Measurements from ENCODE around the gene ZER1. TPM values are rescaled to one million over a fixed set of nuclear protein-coding genes. Genes with fewer than 3 reads are reported as not detected.
"Not testable (repeated sequence)": the region's sequence is repeated elsewhere in the genome, so short reads cannot be mapped to it uniquely, and the experiment has no call there.

ZER1 gene
- total RNA-seq, 1 experiment from 2014 or later: 10.5 TPM

GRCh38 chr9:128800061-128800460 lies 28.3 kb upstream of the ZER1 start:
- Histone ChIP-seq H3K9me3 (replicated peaks) (no peaks in the 10 kb centered on the region), H3K27ac (no peak overlapping the region), H3K36me3 (peaks cover 72% of the 10 kb centered on the region), H3K27me3 (replicated peaks) (no peaks in the 10 kb centered on the region), H3K4me3 (no peak overlapping the region), H3K4me1 (replicated peaks) (no peaks in the 10 kb centered on the region)
- no peak for DNase-seq (ENCODE audit: low read depth in 1 of 2, low spot score in 2 of 2)

GRCh38 chr9:128798896-128799295 lies 27.2 kb upstream of the ZER1 start:
- Histone ChIP-seq H3K4me3 (no peak overlapping the region), H3K27ac (no peak overlapping the region), H3K36me3 (peaks cover 74% of the 10 kb centered on the region), H3K9me3 (replicated peaks) (no peaks in the 10 kb centered on the region), H3K4me1 (replicated peaks) (no peaks in the 10 kb centered on the region), H3K27me3 (replicated peaks) (no peaks in the 10 kb centered on the region)
- DNase-seq (ENCODE audit: low read depth in 1 of 2, low spot score in 2 of 2): no peak

- H3K4me3 ChIP-seq; H3K4me1 ChIP-seq (replicated peaks); H3K27me3 ChIP-seq (replicated peaks); DNase-seq (ENCODE audit: low read depth in 1 of 2, low spot score in 2 of 2); H3K27ac ChIP-seq; H3K9me3 ChIP-seq (replicated peaks): not testable (repeated sequence)
- peaks cover 72% of the 10 kb centered on the region for H3K36me3 ChIP-seq
Measured at GRCh38 chr9:128794961-128795360, 23.2 kb upstream of the ZER1 start.

GRCh38 chr9:128792978-128793686 lies 21.4 kb upstream of the ZER1 start:
- no peaks in the 10 kb centered on the region for H3K27me3 ChIP-seq (replicated peaks)
- no peak overlapping the region for H3K27ac ChIP-seq
- DNase-seq (ENCODE audit: low read depth in 1 of 2, low spot score in 2 of 2): no peak
- H3K36me3 ChIP-seq: peaks cover 63% of the 10 kb centered on the region
- H3K4me1 ChIP-seq (replicated peaks): peaks cover 2% of the 10 kb centered on the region; the same call in 1 of the 2 replicates
- no peaks in the 10 kb centered on the region for H3K9me3 ChIP-seq (replicated peaks)
- no peak overlapping the region for H3K4me3 ChIP-seq

GRCh38 chr9:128792134-128792533 lies 20.4 kb upstream of the ZER1 start:
- Histone ChIP-seq H3K4me1 (replicated peaks) (peaks cover 7% of the 10 kb centered on the region; the same call in 1 of the 2 replicates), H3K9me3 (replicated peaks) (no peaks in the 10 kb centered on the region), H3K36me3 (peaks cover 57% of the 10 kb centered on the region), H3K27me3 (replicated peaks) (no peaks in the 10 kb centered on the region), H3K27ac (no peak overlapping the region), H3K4me3 (no peak overlapping the region)
- no peak for DNase-seq (ENCODE audit: low read depth in 1 of 2, low spot score in 2 of 2)

- DNase-seq (ENCODE audit: low read depth in 1 of 2, low spot score in 2 of 2): no peak
- H3K36me3 ChIP-seq: peaks cover 43% of the 10 kb centered on the region
- no peak overlapping the region for H3K27ac ChIP-seq
- H3K4me1 ChIP-seq (replicated peaks): peaks cover 11% of the 10 kb centered on the region
- H3K9me3 ChIP-seq (replicated peaks): 0 out of 2 replicates have a peak, but pooled peaks cover 3% of the 10 kb centered on the region
- no peak overlapping the region for H3K4me3 ChIP-seq
- no peaks in the 10 kb centered on the region for H3K27me3 ChIP-seq (replicated peaks)
Measured at GRCh38 chr9:128790536-128790935, 18.8 kb upstream of the ZER1 start.

GRCh38 chr9:128788445-128788844 lies 16.7 kb upstream of the ZER1 start:
- DNase-seq (ENCODE audit: low read depth in 1 of 2, low spot score in 2 of 2): no peak
- Histone ChIP-seq H3K27ac (no peak overlapping the region), H3K4me1 (replicated peaks) (peaks cover 16% of the 10 kb centered on the region), H3K27me3 (replicated peaks) (no peaks in the 10 kb centered on the region), H3K9me3 (replicated peaks) (0 out of 2 replicates have a peak, but pooled peaks cover 5% of the 10 kb centered on the region), H3K36me3 (peaks cover 39% of the 10 kb centered on the region), H3K4me3 (no peak overlapping the region)

- H3K27me3 ChIP-seq (replicated peaks): no peaks in the 10 kb centered on the region
- peak in 1 of 2 experiments; percentile 7 for DNase-seq (ENCODE audit: low read depth in 1 of 2, low spot score in 2 of 2)
- peaks cover 17% of the 10 kb centered on the region for H3K4me1 ChIP-seq (replicated peaks)
- H3K9me3 ChIP-seq (replicated peaks): 0 out of 2 replicates have a peak, but pooled peaks cover 5% of the 10 kb centered on the region
- peaks cover 32% of the 10 kb centered on the region for H3K36me3 ChIP-seq
- H3K4me3 ChIP-seq: peak overlapping the region; percentile 81
- H3K27ac ChIP-seq: 0 out of 2 replicates have a peak overlapping the region, but pooled peaks have one; percentile 24
Measured at GRCh38 chr9:128787659-128788058, 15.9 kb upstream of the ZER1 start.

GRCh38 chr9:128786681-128787601 lies 15.2 kb upstream of the ZER1 start, which contains the start of gene TBC1D13:
TSS of gene TBC1D13 (plus strand) at chr9:128787253. CDS start at chr9:128787354, 101 bp downstream.
- H3K4me3 ChIP-seq: peak within 1 kb of the TSS; percentile 81
- peak within 1 kb of the TSS; percentile 36; the same call in 1 of the 2 replicates for H3K27ac ChIP-seq
- DNase-seq (ENCODE audit: low read depth in 1 of 2, low spot score in 2 of 2): peak; percentile 61 to 86
- H3K4me1 ChIP-seq (replicated peaks): peaks cover 17% of the 10 kb centered on the region
- peaks cover 25% of the 10 kb centered on the region for H3K36me3 ChIP-seq
- H3K27me3 ChIP-seq (replicated peaks): no peaks in the 10 kb centered on the region
- 0 out of 2 replicates have a peak, but pooled peaks cover 5% of the 10 kb centered on the region for H3K9me3 ChIP-seq (replicated peaks)

GRCh38 chr9:128785427-128785826 lies 13.7 kb upstream of the ZER1 start:
- Histone ChIP-seq H3K4me3 (no peak overlapping the region), H3K27me3 (replicated peaks) (no peaks in the 10 kb centered on the region), H3K4me1 (replicated peaks) (peaks cover 17% of the 10 kb centered on the region), H3K9me3 (replicated peaks) (0 out of 2 replicates have a peak, but pooled peaks cover 5% of the 10 kb centered on the region), H3K27ac (no peak overlapping the region), H3K36me3 (peaks cover 10% of the 10 kb centered on the region)
- DNase-seq (ENCODE audit: low read depth in 1 of 2, low spot score in 2 of 2): no peak

GRCh38 chr9:128782669-128783068 lies 10.9 kb upstream of the ZER1 start:
- no peak for DNase-seq (ENCODE audit: low read depth in 1 of 2, low spot score in 2 of 2)
- H3K27me3 ChIP-seq (replicated peaks): no peaks in the 10 kb centered on the region
- H3K9me3 ChIP-seq (replicated peaks): 0 out of 2 replicates have a peak, but pooled peaks cover 5% of the 10 kb centered on the region
- H3K27ac ChIP-seq: no peak overlapping the region
- H3K4me1 ChIP-seq (replicated peaks): peaks cover 11% of the 10 kb centered on the region
- H3K4me3 ChIP-seq: no peak overlapping the region
- peaks cover 3% of the 10 kb centered on the region; the same call in 1 of the 2 replicates for H3K36me3 ChIP-seq

- H3K27me3 ChIP-seq (replicated peaks): no peaks in the 10 kb centered on the region
- no peaks in the 10 kb centered on the region for H3K36me3 ChIP-seq
- H3K27ac ChIP-seq: no peak overlapping the region
- no peak overlapping the region for H3K4me3 ChIP-seq
- H3K4me1 ChIP-seq (replicated peaks): peaks cover 6% of the 10 kb centered on the region; the same call in 1 of the 2 replicates
- DNase-seq (ENCODE audit: low read depth in 1 of 2, low spot score in 2 of 2): no peak
- 0 out of 2 replicates have a peak, but pooled peaks cover 5% of the 10 kb centered on the region for H3K9me3 ChIP-seq (replicated peaks)
Measured at GRCh38 chr9:128781187-128782070, 9.7 kb upstream of the ZER1 start.

GRCh38 chr9:128780093-128780492 lies 8.4 kb upstream of the ZER1 start:
- not testable (repeated sequence) for H3K27ac ChIP-seq; H3K4me1 ChIP-seq (replicated peaks); H3K9me3 ChIP-seq (replicated peaks); H3K4me3 ChIP-seq; H3K27me3 ChIP-seq (replicated peaks); H3K36me3 ChIP-seq; DNase-seq (ENCODE audit: low read depth in 1 of 2, low spot score in 2 of 2)

Data from SJSA1 (cell line).